Measurements from ENCODE around the gene RAD51B. TPM values are rescaled to one million over a fixed set of nuclear protein-coding genes. Genes with fewer than 3 reads are reported as not detected.

RAD51B gene
- polyA plus RNA-seq, 1 experiment, result 6.6 TPM

GRCh38 chr14:68122651-68123050, 303.1 kb downstream of the RAD51B start:
- CTCF ChIA-PET, result interaction anchor here (1.7 kb wide), 1 partner anchor 721 kb away, joined by 6 read pairs; no protein-coding TSS in a partner anchor
- POLR2A ChIA-PET, result no interaction called here
- Histone ChIP-seq H3K9me3 (ENCODE audit: control insufficient read depth, insufficient read depth, low read length) (no peaks in the 10 kb centered on the region), H3K27ac (ENCODE audit: low read depth, low read length) (no peak overlapping the region), H3K4me3 (ENCODE audit: low read depth, low read length) (no peak overlapping the region), H3K27me3 (ENCODE audit: control insufficient read depth, insufficient read depth, low read length) (no peaks in the 10 kb centered on the region)
- TF ChIP-seq CTCF (IDR thresholded peaks at IDR 0.05; ENCODE audit: low read depth, low read length), result no peak
- DNase-seq (ENCODE audit: low read depth, low spot score), result no peak

- no peak for DNase-seq (ENCODE audit: low read depth, low spot score)
- H3K27me3 ChIP-seq (ENCODE audit: control insufficient read depth, insufficient read depth, low read length), result no peaks in the 10 kb centered on the region
- no peak overlapping the region for H3K27ac ChIP-seq (ENCODE audit: low read depth, low read length)
- H3K9me3 ChIP-seq (ENCODE audit: control insufficient read depth, insufficient read depth, low read length), result no peaks in the 10 kb centered on the region
- ChIA-PET CTCF (interaction anchor here (0.7 to 1.7 kb wide), 4 partner anchors 101 to 720 kb away, joined by 3 to 6 read pairs (median 4); no protein-coding TSS in a partner anchor), POLR2A (no interaction called here)
- H3K4me3 ChIP-seq (ENCODE audit: low read depth, low read length), result no peak overlapping the region
- TF ChIP-seq CTCF (IDR thresholded peaks at IDR 0.05; ENCODE audit: low read depth, low read length), result no peak
Measured at GRCh38 chr14:68124050-68124449, 304.5 kb downstream of the RAD51B start.

DNA sequence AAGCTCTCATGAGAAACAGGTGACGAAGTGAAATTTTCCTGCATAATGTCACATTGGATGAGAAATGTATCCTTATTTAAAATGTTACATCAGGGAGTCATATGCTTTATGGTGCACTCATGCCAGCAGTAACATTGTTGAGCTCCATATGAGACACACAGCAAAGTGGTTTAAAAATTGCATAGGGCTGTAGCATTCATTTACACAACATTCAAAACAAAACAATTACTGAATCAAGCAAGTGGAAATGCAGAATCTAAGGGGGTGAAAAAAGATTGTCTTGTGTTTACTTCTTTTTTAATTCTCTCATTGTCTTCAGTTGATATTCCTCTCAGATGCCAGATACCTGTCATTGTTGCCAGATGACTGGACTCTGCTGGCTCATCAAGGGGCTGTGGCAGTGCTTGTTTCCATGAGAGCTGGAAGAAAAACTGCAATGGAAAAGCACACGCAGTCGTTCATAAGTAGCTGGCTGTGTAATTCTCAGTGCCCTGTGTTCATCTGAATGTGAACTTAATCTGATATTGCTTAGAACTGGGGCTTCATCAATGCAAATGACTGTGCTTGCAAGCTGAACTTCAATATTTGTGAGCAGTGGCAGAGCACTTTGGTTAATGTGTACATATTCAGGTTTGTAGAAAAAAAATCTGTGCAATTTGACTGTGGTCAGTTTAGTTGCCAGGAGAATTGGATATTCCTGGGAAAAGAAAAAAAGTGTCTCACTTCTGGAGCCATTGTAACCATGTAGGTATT, 305.6 kb downstream of the RAD51B start:
- ChIA-PET CTCF (interaction anchor here (0.7 to 1.3 kb wide), 3 partner anchors 103 to 724 kb away, joined by 3 to 4 read pairs (median 4); no protein-coding TSS in a partner anchor), POLR2A (no interaction called here)
- Histone ChIP-seq H3K27ac (ENCODE audit: low read depth, low read length) (no peak overlapping the region), H3K9me3 (ENCODE audit: control insufficient read depth, insufficient read depth, low read length) (no peaks in the 10 kb centered on the region), H3K27me3 (ENCODE audit: control insufficient read depth, insufficient read depth, low read length) (no peaks in the 10 kb centered on the region), H3K4me3 (ENCODE audit: low read depth, low read length) (no peak overlapping the region)
- no peak for TF ChIP-seq CTCF (IDR thresholded peaks at IDR 0.05; ENCODE audit: low read depth, low read length)
- DNase-seq (ENCODE audit: low read depth, low spot score), result no peak

DNA sequence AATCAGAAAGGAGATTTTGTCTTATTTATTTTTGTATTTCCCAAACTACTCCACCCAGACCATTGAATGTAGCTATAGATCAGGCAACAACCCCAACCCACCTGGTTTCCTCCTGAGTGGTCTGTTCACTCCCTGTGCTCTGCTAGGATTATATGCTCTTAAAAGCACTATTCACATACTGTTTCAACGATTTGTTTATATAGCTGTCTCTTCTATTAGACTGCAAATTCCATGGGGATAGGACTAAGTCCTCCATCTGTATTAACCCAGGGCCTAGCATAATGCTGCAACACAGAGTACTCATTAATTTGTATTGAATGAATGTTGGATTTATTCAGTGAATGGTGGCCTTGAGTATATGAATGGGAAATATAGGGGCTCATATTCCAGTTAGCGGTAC, 307.6 kb downstream of the RAD51B start:
- no peak for TF ChIP-seq CTCF (IDR thresholded peaks at IDR 0.05; ENCODE audit: low read depth, low read length)
- POLR2A ChIA-PET, result no interaction called here
- Histone ChIP-seq H3K27me3 (ENCODE audit: control insufficient read depth, insufficient read depth, low read length) (no peaks in the 10 kb centered on the region), H3K9me3 (ENCODE audit: control insufficient read depth, insufficient read depth, low read length) (no peaks in the 10 kb centered on the region), H3K4me3 (ENCODE audit: low read depth, low read length) (no peak overlapping the region), H3K27ac (ENCODE audit: low read depth, low read length) (no peak overlapping the region)
- CTCF ChIA-PET, result interaction anchor here (0.5 to 0.6 kb wide), 2 partner anchors 183 to 377 kb away, joined by 5 to 7 read pairs; no protein-coding TSS in a partner anchor
- DNase-seq (ENCODE audit: low read depth, low spot score), result no peak

DNA sequence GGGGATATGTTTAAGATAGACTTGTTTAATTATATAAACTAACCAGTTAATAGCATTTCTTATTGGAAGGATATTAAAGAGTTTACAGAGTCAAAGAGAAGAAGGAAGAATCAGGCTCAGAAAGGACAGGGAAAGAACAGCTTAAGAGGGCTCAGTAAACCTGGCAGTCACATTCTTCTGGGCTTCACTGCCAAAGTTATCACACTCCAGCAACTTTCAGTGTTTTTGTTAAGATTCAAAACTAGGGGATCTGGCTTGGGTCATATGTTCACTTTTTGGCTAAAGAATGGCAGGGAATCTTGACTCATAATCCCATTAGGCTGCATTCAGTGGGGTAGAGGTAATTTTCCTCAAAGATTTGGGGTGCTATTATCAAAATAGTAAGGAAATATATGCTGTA, 312.3 kb downstream of the RAD51B start:
- no peak overlapping the region for H3K27ac ChIP-seq (ENCODE audit: low read depth, low read length)
- no peak for DNase-seq (ENCODE audit: low read depth, low spot score)
- H3K9me3 ChIP-seq (ENCODE audit: control insufficient read depth, insufficient read depth, low read length), result no peaks in the 10 kb centered on the region
- no peak for TF ChIP-seq CTCF (IDR thresholded peaks at IDR 0.05; ENCODE audit: low read depth, low read length)
- no peaks in the 10 kb centered on the region for H3K27me3 ChIP-seq (ENCODE audit: control insufficient read depth, insufficient read depth, low read length)
- POLR2A ChIA-PET, result no interaction called here
- CTCF ChIA-PET, result interaction anchor here (1.1 kb wide), 1 partner anchor 188 kb away, joined by 4 read pairs; no protein-coding TSS in a partner anchor
- H3K4me3 ChIP-seq (ENCODE audit: low read depth, low read length), result no peak overlapping the region

Data from AG04450 (cell line).